HL-60 (cell line): Measurements from ENCODE around the gene EPC1.

Experiments used
- DNase-seq, 2 experiments: peaks; one replicate each; pipeline ENCODE4 v3.0.0-alpha.2; 2010 to 2020; ENCODE audit warnings: low read depth in 1 of 2, low spot score in 1 of 2
- H3K27ac ChIP-seq: fragments of 250-450 bp; sonication (Bioruptor Pico); replicated peaks from 2 replicates; pipeline ENCODE4 v1.5.1; 2020; ENCODE audit warnings: mild to moderate bottlenecking, moderate library complexity
- H3K27me3 ChIP-seq: fragments of 250-450 bp; sonication (Bioruptor Pico); 2 replicates; pipeline ENCODE4 v1.5.1; 2021; ENCODE audit warnings: mild to moderate bottlenecking, moderate library complexity; ENCODE audit not compliant: insufficient read depth, poor library complexity, severe bottlenecking
- H3K4me3 ChIP-seq: replicated peaks from 2 replicates; pipeline ENCODE4 v1.5.1; 2011; ENCODE audit warnings: mild to moderate bottlenecking, control low read depth, low read length; ENCODE audit not compliant: insufficient read depth
- CTCF ChIP-seq: IDR thresholded peaks from one replicate; pipeline ENCODE4 v1.5.1; 2011; ENCODE audit warnings: low read length, control low read depth, inconsistent platforms; ENCODE audit not compliant: insufficient read depth
- GABPA ChIP-seq: IDR thresholded peaks from 2 replicates; pipeline ENCODE4 v1.6.1; 2012; ENCODE audit warnings: low read depth
- POLR2AphosphoS5 ChIP-seq: IDR thresholded peaks from 2 replicates; pipeline ENCODE4 v1.6.1; 2012; ENCODE audit warnings: low read depth
- REST ChIP-seq: IDR thresholded peaks from 2 replicates; pipeline ENCODE4 v1.6.1; 2012; ENCODE audit warnings: low read depth; ENCODE audit not compliant: insufficient replicate concordance
- SPI1 ChIP-seq: IDR thresholded peaks from 2 replicates; pipeline ENCODE4 v1.6.1; 2012; ENCODE audit warnings: low read depth, mild to moderate bottlenecking, borderline replicate concordance

The EPC1 gene

GRCh38 chr10:32326680-32327363 is 20.1 kb downstream of the EPC1 start:
- H3K4me3 ChIP-seq = no peak overlapping the region

GRCh38 chr10:32326119-32326518 is 20.8 kb downstream of the EPC1 start:
- TF ChIP-seq SPI1 (no peak), POLR2AphosphoS5 (no peak), GABPA (no peak), CTCF (no peak)
- H3K27ac ChIP-seq = no peak overlapping the region
- no peak overlapping the region for H3K4me3 ChIP-seq
- DNase-seq = no peak
- H3K27me3 ChIP-seq = no peaks in the 10 kb centered on the region

More at GRCh38 chr10:32326680-32327363, 20.1 kb downstream of the EPC1 start:
- H3K27me3 ChIP-seq = no peaks in the 10 kb centered on the region
- H3K27ac ChIP-seq = no peak overlapping the region
- no peak for DNase-seq
- no peak for TF ChIP-seq SPI1
- no peak for TF ChIP-seq REST
- TF ChIP-seq CTCF = no peak
- no peak for TF ChIP-seq POLR2AphosphoS5
- no peak for TF ChIP-seq GABPA

GRCh38 chr10:32323051-32323450 is 23.9 kb downstream of the EPC1 start:
- H3K27me3 ChIP-seq = no peaks in the 10 kb centered on the region
- H3K4me3 ChIP-seq = no peak overlapping the region
- no peak overlapping the region for H3K27ac ChIP-seq
- no peak for DNase-seq
- TF ChIP-seq REST = no peak
- no peak for TF ChIP-seq CTCF
- no peak for TF ChIP-seq POLR2AphosphoS5
- no peak for TF ChIP-seq GABPA
- TF ChIP-seq SPI1 = no peak

- Histone ChIP-seq H3K4me3 (no peak overlapping the region), H3K27me3 (no peaks in the 10 kb centered on the region), H3K27ac (no peak overlapping the region)
- TF ChIP-seq SPI1 (no peak), CTCF (no peak), REST (no peak)
- no peak for DNase-seq
These were observed 25.8 kb downstream of the EPC1 start for GRCh38 chr10:32321016-32321631.
